Upper lobe of left lung (tissue), 4 donors: ENCODE results near the gene KRT74.

Experiments used
- CTCF ChIP-seq, 6 experiments: fragments of 450-650 bp in 4 of 6; fragments of 200-600 bp in 2 of 6; sonication (generic) in 2 of 6; IDR thresholded peaks; one replicate each; pipeline ENCODE4 v1.5.1; 2016 to 2019; ENCODE audit warnings: antibody characterized with exemption in 6 of 6
- POLR2A ChIP-seq, 4 donors: fragments of 450-650 bp; IDR thresholded peaks; one replicate each; pipeline ENCODE4 v1.5.1; 2016 to 2017; ENCODE audit warnings: antibody characterized with exemption in 4 of 4, mild to moderate bottlenecking in 2 of 4
- POLR2AphosphoS5 ChIP-seq, 2 donors: sonication (generic); formaldehyde crosslinking; IDR thresholded peaks; one replicate each; pipeline ENCODE4 v1.5.1; 2017; ENCODE audit warnings: antibody characterized with exemption in 2 of 2

GRCh38 chr12:52575948-52576347 is 2.3 kb upstream of the KRT74 start:
- TF ChIP-seq CTCF (IDR thresholded peaks at IDR 0.05) = no peak
- TF ChIP-seq POLR2AphosphoS5 (IDR thresholded peaks at IDR 0.05) = no peak
- TF ChIP-seq POLR2A (IDR thresholded peaks at IDR 0.05) = no peak
